A673 (cell line): ENCODE results near the gene GP5. TPM values are rescaled to one million over a fixed set of nuclear protein-coding genes. Genes with fewer than 3 reads are reported as not detected.

ENCODE experiments used
- BruUV-seq: library from RNA; stranded (reverse); fragments of 400-500 nt; replicated peaks from 2 replicates; lab custom pipeline; 2021; lab: Mats Ljungman, UMichigan
- CTCF ChIA-PET: fragments of 300-600 bp; sonication (Branson Sonifier 250); formaldehyde crosslinking; loops from one replicate; lab custom pipeline; 2022; ENCODE audit warnings: antibody characterized with exemption; lab: Charles Lee
- POLR2A ChIA-PET: fragments of 300-600 bp; sonication (Branson Sonifier 250); formaldehyde crosslinking; loops from one replicate; lab custom pipeline; 2022; ENCODE audit warnings: antibody characterized with exemption; ENCODE audit not compliant: low non-redundant PET; lab: Charles Lee
- DNase-seq: peaks from one replicate; pipeline ENCODE4 v3.0.0-alpha.2; 2015; ENCODE audit warnings: low spot score
- H3K27ac ChIP-seq: fragments of 200-600 bp; sonication (generic); 2 replicates; pipeline ENCODE4 v1.5.1; 2016; ENCODE audit warnings: mixed run types, low read depth, mild to moderate bottlenecking, mixed read lengths, antibody characterized with exemption, low read length; ENCODE audit not compliant: poor library complexity, severe bottlenecking
- H3K27me3 ChIP-seq: fragments of 200-600 bp; sonication (generic); replicated peaks from 2 replicates; pipeline ENCODE4 v1.6.1; 2017; ENCODE audit warnings: mixed run types, low read depth, mild to moderate bottlenecking, mixed read lengths, antibody characterized with exemption, low read length; ENCODE audit not compliant: insufficient read depth, poor library complexity
- H3K36me3 ChIP-seq: fragments of 200-600 bp; sonication (generic); 2 replicates; pipeline ENCODE4 v1.6.1; 2016; ENCODE audit warnings: mixed run types, mild to moderate bottlenecking, mixed read lengths, antibody characterized with exemption, low read length; ENCODE audit not compliant: insufficient read depth, poor library complexity, severe bottlenecking
- H3K4me1 ChIP-seq: fragments of 200-600 bp; sonication (generic); 2 replicates; pipeline ENCODE4 v1.6.1; 2017; ENCODE audit warnings: mixed run types, mild to moderate bottlenecking, mixed read lengths, antibody characterized with exemption, low read length; ENCODE audit not compliant: insufficient read depth, poor library complexity, severe bottlenecking
- H3K4me3 ChIP-seq: fragments of 200-600 bp; sonication (generic); 2 replicates; pipeline ENCODE4 v1.5.1; 2016; ENCODE audit warnings: low read depth, mixed run types, mild to moderate bottlenecking, mixed read lengths, low read length; ENCODE audit not compliant: poor library complexity, severe bottlenecking
- H3K9me3 ChIP-seq: fragments of 200-600 bp; sonication (generic); 2 replicates; pipeline ENCODE4 v1.6.1; 2016; ENCODE audit warnings: mixed run types, low read depth, mild to moderate bottlenecking, mixed read lengths, antibody characterized with exemption, low read length; ENCODE audit not compliant: poor library complexity, severe bottlenecking
- EZH2 ChIP-seq: fragments of 200-600 bp; sonication (generic); IDR thresholded peaks from 2 replicates; pipeline ENCODE4 v1.6.1; 2017; ENCODE audit warnings: borderline replicate concordance, low read depth, mild to moderate bottlenecking, mixed read lengths, antibody characterized with exemption, low read length; ENCODE audit not compliant: poor library complexity, severe bottlenecking
- intact Hi-C: fragments of 100-400 bp; cut with micrococcal nuclease; formaldehyde crosslinking; loops from one replicate; pipeline ENCODE4 v1.10.0; 2022; ENCODE audit not compliant: unreplicated experiment
- total RNA-seq: library from RNA; stranded (reverse); gene quantifications from 2 replicates; pipeline ENCODE4 v1.2.3, GENCODE V29; 2021
- TF ChIP-seq, protein P1 (sequence below): fragments of 300-800, 200-600 bp; sonication (generic); conservative IDR thresholded peaks from 2 replicates; pipeline ENCODE4 v1.5.1; 2017; ENCODE audit warnings: low read depth, mild to moderate bottlenecking, antibody characterized with exemption, low read length, moderate library complexity, mixed read lengths

GP5 gene
- total RNA-seq, 1 experiment from 2014 or later, result 0.11 TPM

DNA sequence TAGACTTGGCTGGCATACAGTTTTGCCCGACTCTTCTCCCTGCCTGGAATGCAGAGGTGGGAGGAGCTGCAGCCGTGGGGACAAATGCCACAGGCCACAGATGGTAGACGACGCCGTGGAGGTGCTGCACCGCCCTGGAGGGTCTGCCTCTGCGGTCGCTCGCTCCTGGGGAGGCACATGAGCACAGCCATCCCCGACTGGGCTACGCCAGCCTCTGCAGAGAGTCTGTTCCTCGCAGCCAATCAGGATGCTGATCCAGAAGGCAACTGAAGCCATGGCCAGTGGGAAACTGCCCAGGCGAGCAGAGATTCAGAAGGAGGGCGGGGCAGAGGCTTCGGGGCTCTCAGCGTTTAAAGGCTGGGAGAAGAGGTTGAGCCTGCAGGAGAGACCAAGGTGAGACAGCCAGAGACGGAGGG is 17.6 kb downstream of the GP5 start:
- no peak for DNase-seq
- H3K36me3 ChIP-seq, result no peaks in the 10 kb centered on the region
- POLR2A ChIA-PET, result no interaction called here
- CTCF ChIA-PET, result no interaction called here
- H3K4me3 ChIP-seq, result no peak overlapping the region
- no peaks in the 10 kb centered on the region for H3K27me3 ChIP-seq
- intact Hi-C loops, result no loop called here
- H3K9me3 ChIP-seq, result no peaks in the 10 kb centered on the region
- H3K4me1 ChIP-seq, result peaks cover 6% of the 10 kb centered on the region
- no peak overlapping the region for H3K27ac ChIP-seq
- no peak for TF ChIP-seq EZH2
- no TSS peak for BruUV-seq

DNA sequence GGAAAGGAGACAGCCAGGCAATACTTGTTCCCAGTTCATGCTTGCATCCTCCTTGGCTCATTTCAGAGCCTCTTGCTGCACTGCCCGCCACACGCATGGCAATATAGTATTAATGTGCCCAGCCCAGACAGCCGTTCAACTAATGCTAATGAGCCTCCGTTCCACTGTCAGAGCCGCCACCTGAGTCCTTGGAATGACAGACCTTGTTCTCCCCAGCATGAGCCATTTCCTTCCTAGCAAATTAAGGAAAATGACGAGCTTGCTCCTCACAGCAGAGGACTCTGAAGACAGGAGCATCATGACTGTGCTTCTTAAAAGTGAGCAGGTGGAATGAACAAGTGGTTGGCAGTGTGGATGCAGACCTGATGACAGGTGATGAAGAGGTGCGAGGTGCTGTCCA is 18.7 kb downstream of the GP5 start:
- H3K27me3 ChIP-seq, result no peaks in the 10 kb centered on the region
- POLR2A ChIA-PET, result no interaction called here
- no TSS peak for BruUV-seq
- intact Hi-C loops, result no loop called here
- CTCF ChIA-PET, result no interaction called here
- peaks cover 12% of the 10 kb centered on the region for H3K4me1 ChIP-seq
- H3K9me3 ChIP-seq, result no peaks in the 10 kb centered on the region
- H3K27ac ChIP-seq, result no peak overlapping the region
- no peaks in the 10 kb centered on the region for H3K36me3 ChIP-seq
- no peak overlapping the region for H3K4me3 ChIP-seq
- TF ChIP-seq, protein P1, sequence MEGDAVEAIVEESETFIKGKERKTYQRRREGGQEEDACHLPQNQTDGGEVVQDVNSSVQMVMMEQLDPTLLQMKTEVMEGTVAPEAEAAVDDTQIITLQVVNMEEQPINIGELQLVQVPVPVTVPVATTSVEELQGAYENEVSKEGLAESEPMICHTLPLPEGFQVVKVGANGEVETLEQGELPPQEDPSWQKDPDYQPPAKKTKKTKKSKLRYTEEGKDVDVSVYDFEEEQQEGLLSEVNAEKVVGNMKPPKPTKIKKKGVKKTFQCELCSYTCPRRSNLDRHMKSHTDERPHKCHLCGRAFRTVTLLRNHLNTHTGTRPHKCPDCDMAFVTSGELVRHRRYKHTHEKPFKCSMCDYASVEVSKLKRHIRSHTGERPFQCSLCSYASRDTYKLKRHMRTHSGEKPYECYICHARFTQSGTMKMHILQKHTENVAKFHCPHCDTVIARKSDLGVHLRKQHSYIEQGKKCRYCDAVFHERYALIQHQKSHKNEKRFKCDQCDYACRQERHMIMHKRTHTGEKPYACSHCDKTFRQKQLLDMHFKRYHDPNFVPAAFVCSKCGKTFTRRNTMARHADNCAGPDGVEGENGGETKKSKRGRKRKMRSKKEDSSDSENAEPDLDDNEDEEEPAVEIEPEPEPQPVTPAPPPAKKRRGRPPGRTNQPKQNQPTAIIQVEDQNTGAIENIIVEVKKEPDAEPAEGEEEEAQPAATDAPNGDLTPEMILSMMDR, result no peak
- TF ChIP-seq EZH2, result no peak
- no peak for DNase-seq

DNA sequence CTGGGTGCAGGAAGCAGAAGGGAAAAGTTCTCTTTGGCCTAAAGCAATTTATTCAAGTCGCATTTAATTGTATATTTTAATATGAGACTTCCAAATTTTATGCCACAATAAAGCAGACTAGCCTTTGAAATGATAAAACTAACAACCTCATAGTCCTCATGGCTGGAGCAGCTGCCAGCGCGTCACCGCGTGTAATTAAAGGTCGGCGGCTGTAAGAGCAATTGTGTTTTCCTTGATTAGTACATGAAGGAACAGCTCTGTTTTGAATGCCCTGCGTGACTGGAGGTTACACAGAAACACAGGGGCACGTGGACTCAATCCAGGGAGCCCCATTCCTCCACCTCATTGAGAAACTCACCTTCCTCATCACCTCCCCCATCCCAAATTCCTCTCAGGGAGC is 19.4 kb downstream of the GP5 start:
- H3K27ac ChIP-seq, result no peak overlapping the region
- ChIA-PET POLR2A (no interaction called here), CTCF (no interaction called here)
- TF ChIP-seq EZH2, result no peak
- TF ChIP-seq, protein P1, result no peak
- no TSS peak for BruUV-seq
- no peaks in the 10 kb centered on the region for H3K27me3 ChIP-seq
- no peak for DNase-seq
- intact Hi-C loops, result no loop called here
- no peaks in the 10 kb centered on the region for H3K9me3 ChIP-seq
- no peaks in the 10 kb centered on the region for H3K36me3 ChIP-seq
- H3K4me1 ChIP-seq, result peaks cover 12% of the 10 kb centered on the region
- H3K4me3 ChIP-seq, result no peak overlapping the region

DNA sequence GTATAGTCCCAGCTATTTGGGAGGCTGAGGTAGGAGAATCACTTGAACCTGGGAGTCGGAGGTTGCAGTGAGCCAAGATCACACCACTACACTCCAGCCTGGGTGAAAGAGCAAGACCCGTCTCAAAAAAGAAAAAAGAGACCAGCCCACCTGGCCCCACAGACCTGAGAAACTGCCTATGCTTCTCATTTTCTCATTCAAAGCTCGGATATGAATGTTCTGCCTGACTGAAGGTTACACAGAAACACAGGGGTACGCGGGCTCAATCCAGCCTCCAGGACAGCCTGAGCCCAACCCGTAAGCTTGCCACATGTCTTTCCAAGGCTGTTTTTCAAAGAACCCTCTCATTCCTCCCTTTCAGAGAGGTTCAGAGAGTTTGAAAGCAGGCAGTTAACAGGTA is 19.8 kb downstream of the GP5 start:
- Histone ChIP-seq H3K9me3 (no peaks in the 10 kb centered on the region), H3K4me1 (peaks cover 12% of the 10 kb centered on the region), H3K27ac (no peak overlapping the region), H3K4me3 (no peak overlapping the region), H3K27me3 (no peaks in the 10 kb centered on the region), H3K36me3 (no peaks in the 10 kb centered on the region)
- DNase-seq, result no peak
- intact Hi-C loops, result no loop called here
- no TSS peak for BruUV-seq
- POLR2A ChIA-PET, result no interaction called here
- TF ChIP-seq, protein P1, result no peak
- TF ChIP-seq EZH2, result no peak
- CTCF ChIA-PET, result no interaction called here
